Measurements from ENCODE around the gene TCHP.
A peak's percentile ranks its signal among the peaks of the same experiment; 100 is the strongest.
"Not testable (repeated sequence)": the region's sequence is repeated elsewhere in the genome, so short reads cannot be mapped to it uniquely, and the experiment has no call there.

The TCHP gene, protein sequence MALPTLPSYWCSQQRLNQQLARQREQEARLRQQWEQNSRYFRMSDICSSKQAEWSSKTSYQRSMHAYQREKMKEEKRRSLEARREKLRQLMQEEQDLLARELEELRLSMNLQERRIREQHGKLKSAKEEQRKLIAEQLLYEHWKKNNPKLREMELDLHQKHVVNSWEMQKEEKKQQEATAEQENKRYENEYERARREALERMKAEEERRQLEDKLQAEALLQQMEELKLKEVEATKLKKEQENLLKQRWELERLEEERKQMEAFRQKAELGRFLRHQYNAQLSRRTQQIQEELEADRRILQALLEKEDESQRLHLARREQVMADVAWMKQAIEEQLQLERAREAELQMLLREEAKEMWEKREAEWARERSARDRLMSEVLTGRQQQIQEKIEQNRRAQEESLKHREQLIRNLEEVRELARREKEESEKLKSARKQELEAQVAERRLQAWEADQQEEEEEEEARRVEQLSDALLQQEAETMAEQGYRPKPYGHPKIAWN

DNA sequence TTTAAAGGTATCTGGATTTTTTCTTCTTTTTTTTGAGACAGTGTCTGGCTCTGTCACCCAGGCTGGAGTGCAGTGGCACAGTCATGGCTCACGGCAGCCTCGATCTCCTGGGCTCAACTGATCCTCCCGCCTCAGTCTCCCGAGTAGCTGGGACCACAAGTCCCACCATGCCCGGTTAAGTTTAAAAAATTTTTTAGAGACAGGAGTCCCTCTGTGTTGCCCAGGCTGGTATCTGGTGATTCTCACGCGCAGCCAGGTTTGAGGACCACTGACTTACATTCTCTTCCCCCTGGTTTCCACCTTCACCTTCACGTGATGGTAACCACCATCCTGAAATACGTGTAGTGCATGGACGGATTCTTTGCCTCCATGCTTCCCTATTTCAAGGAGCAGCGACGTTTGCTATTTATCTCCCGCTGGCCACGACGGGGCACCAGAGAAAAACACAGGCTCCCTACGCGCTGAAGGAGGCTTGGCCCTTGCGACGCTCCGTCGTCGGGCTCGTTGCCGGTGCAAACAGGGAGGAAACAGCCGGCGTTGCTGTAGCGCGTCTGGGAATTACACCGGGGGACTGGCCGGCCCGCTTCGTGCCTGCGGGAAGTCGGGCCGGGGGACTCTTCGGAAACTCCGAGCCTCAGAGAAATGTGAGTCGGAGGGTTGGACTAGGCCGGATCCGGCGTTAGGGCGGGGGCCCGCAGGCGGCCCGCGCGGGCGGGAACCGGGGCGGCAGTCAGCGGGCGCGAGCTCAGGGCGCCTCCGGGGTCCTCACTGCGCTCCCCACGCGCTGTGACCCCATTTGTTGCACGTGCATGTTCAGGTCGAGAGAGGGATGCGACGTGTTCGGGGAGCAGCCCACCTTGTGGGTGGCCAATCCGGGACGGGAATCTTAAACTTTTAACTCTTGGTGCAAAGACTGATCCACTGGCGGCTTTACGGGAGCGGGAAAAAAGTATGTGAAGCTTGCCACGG is at the start of gene TCHP:
Gene TCHP, plus strand, starts transcription at position 492 of the 969 bp plus-strand sequence. CDS start 2,753 bp downstream, outside the sequence.
- TF ChIP-seq, protein P1, sequence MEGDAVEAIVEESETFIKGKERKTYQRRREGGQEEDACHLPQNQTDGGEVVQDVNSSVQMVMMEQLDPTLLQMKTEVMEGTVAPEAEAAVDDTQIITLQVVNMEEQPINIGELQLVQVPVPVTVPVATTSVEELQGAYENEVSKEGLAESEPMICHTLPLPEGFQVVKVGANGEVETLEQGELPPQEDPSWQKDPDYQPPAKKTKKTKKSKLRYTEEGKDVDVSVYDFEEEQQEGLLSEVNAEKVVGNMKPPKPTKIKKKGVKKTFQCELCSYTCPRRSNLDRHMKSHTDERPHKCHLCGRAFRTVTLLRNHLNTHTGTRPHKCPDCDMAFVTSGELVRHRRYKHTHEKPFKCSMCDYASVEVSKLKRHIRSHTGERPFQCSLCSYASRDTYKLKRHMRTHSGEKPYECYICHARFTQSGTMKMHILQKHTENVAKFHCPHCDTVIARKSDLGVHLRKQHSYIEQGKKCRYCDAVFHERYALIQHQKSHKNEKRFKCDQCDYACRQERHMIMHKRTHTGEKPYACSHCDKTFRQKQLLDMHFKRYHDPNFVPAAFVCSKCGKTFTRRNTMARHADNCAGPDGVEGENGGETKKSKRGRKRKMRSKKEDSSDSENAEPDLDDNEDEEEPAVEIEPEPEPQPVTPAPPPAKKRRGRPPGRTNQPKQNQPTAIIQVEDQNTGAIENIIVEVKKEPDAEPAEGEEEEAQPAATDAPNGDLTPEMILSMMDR (IDR thresholded peaks at IDR 0.05), result peak; percentile 37
- H3K27ac ChIP-seq, result peak within 1 kb of the TSS; percentile 86
- H3K4me3 ChIP-seq (ENCODE audit: low read depth in 1 of 2, low read length in 1 of 2), result peak within 1 kb of the TSS; percentile 76 to 78

DNA sequence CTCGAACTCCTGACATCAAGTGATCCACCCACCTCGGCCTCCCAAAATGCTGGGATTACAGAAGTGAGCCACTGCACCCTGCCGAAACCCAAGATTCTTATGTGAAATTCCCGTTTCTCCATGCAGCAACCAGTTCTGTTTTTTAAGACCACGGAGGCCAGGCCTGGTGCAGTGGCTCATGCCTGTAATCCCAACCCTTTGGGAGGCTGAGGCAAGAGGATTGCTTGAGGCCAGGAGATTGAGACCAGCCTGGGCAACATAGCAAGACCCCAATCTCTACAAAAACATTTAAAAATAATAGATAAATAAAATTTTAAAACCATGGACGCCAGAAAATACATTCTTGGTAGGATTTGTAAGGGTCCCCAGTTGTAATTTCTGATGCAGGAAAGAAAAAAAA is 49.6 kb upstream of the TCHP start:
- H3K27me3 ChIP-seq; H3K27ac ChIP-seq; H3K4me3 ChIP-seq (ENCODE audit: low read depth in 1 of 2, low read length in 1 of 2); H3K9me3 ChIP-seq: not testable (repeated sequence)
- Histone ChIP-seq H3K36me3 (peaks cover 25% of the 10 kb centered on the region), H3K4me1 (ENCODE audit: control insufficient read depth in 1 of 2, insufficient read depth in 1 of 2, low read depth in 1 of 2, low read length in 1 of 2) (peaks cover 28 to 34% of the 10 kb centered on the region in 2 experiments)

More for the DNA sequence above, at the start of gene TCHP:
- Histone ChIP-seq H3K27me3 (no peaks in the 10 kb centered on the region), H3K36me3 (peaks cover 29% of the 10 kb centered on the region), H3K9me3 (no peaks in the 10 kb centered on the region), H3K4me1 (ENCODE audit: control insufficient read depth in 1 of 2, insufficient read depth in 1 of 2, low read depth in 1 of 2, low read length in 1 of 2) (peaks cover 17 to 27% of the 10 kb centered on the region in 2 experiments)

DNA sequence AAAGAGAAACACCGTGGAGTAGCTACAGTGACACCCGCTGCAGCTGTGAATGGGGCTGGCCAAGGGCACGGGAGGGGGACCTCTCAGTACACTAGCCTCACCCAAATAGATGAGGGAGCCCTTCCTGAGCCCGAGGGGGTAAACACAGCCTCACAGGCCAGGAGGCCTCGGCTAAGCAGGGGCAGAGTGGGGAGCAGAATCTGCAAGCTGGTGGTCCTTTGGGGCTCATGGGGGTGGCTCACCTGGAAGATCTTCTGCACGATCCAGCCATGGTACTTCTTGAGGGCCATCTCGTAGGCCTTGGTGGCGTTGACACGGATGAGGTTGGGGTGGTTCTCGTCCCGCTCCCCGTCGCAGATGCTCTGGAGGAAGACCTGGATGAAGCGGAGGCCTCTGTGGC is 44.7 kb upstream of the TCHP start:
- Histone ChIP-seq H3K27ac (no peak overlapping the region), H3K4me3 (ENCODE audit: low read depth in 1 of 2, low read length in 1 of 2) (no peak overlapping the region), H3K36me3 (peaks cover 60% of the 10 kb centered on the region), H3K4me1 (ENCODE audit: control insufficient read depth in 1 of 2, insufficient read depth in 1 of 2, low read depth in 1 of 2, low read length in 1 of 2) (peaks cover 0 to 4% of the 10 kb centered on the region in 2 experiments), H3K27me3 (no peaks in the 10 kb centered on the region), H3K9me3 (no peaks in the 10 kb centered on the region)
- TF ChIP-seq, protein P1 (IDR thresholded peaks at IDR 0.05), result no peak

DNA sequence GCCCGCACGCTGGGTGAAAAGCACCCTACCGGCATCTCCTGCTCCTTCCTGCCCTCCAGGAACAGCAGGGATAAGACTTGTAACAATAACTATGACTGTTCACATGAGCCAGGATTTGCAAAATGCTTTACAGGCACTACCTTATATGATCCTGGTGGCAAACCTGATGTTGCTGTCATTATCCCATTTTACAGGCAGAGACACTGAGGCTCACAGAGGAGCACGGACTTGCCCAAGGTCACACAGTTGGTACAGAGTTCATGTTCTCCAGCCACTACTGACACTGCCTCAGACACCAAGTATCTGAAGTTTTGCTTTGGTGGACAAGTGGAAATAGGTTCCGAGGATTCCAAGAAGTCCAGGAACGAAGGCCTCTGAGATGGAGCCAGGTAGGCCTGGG is 42.4 kb upstream of the TCHP start:
- Histone ChIP-seq H3K27ac (no peak overlapping the region), H3K36me3 (peaks cover 50% of the 10 kb centered on the region), H3K9me3 (no peaks in the 10 kb centered on the region), H3K4me1 (ENCODE audit: control insufficient read depth in 1 of 2, insufficient read depth in 1 of 2, low read depth in 1 of 2, low read length in 1 of 2) (peaks cover 11 to 14% of the 10 kb centered on the region in 2 experiments), H3K27me3 (no peaks in the 10 kb centered on the region), H3K4me3 (ENCODE audit: low read depth in 1 of 2, low read length in 1 of 2) (no peak overlapping the region)
- TF ChIP-seq, protein P1 (IDR thresholded peaks at IDR 0.05), result no peak

DNA sequence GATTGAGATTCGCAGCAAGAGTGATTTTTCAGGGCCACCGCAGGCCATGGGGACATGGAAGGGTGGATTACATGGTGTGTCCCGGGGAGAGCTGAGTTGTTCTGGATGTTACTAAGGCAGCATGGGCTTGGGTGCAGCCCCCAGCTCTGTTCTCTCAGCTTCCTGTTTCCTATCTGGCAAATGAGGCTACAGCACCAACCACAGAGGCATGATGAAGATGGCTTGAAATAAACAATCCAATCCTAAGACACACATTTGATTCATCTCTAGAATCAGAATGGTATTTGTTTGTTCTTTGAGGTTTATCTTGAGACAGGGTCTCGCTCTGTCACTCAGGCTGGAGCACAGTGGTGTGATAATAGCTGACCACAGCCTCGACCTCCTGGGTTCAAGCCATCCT is 41.3 kb upstream of the TCHP start:
- H3K27ac ChIP-seq, result no peak overlapping the region
- H3K4me1 ChIP-seq (ENCODE audit: control insufficient read depth in 1 of 2, insufficient read depth in 1 of 2, low read depth in 1 of 2, low read length in 1 of 2), result peaks cover 17 to 20% of the 10 kb centered on the region in 2 experiments
- H3K9me3 ChIP-seq, result no peaks in the 10 kb centered on the region
- H3K4me3 ChIP-seq (ENCODE audit: low read depth in 1 of 2, low read length in 1 of 2), result no peak overlapping the region
- peaks cover 48% of the 10 kb centered on the region for H3K36me3 ChIP-seq
- TF ChIP-seq, protein P1 (IDR thresholded peaks at IDR 0.05), result no peak
- no peaks in the 10 kb centered on the region for H3K27me3 ChIP-seq
